ENCODE data around the gene CGB5.
"Not testable (repeated sequence)": the region's sequence is repeated elsewhere in the genome, so short reads cannot be mapped to it uniquely, and the experiment has no call there.

DNA sequence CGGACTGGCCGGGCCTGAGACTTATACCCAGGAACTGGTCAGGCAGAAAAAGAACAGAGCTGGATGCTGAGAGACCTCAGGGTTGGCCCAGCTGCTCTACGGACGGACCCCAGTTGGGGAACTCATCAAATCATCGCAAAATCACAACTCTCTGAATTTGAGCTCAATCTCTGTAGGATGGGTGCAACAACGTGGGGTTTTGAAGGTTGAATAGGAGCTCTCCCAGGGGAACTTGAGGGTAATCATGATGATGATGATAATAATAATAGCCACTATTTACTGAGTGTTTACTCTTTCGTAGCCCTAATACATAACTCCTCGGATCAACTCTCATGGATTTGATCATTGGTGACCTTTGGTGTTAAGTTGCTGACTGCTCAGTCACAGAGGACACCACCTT, 13.3 kb upstream of the CGB5 start:
- not testable (repeated sequence) for TF ChIP-seq CTCF, EP300 (IDR thresholded peaks at IDR 0.05)

Measured in gastroesophageal sphincter (tissue), 3 donors.